Transverse colon (tissue), 4 donors: ENCODE measurements around the gene KCND1.

ENCODE experiments used
- EP300 ChIP-seq: sonication (generic); formaldehyde crosslinking; IDR thresholded peaks from one replicate; pipeline ENCODE4 v1.6.1; 2017; ENCODE audit warnings: antibody characterized with exemption, low read depth
- POLR2A ChIP-seq: fragments of 450-650 bp; IDR thresholded peaks from one replicate; pipeline ENCODE4 v1.6.1; 2016; ENCODE audit warnings: antibody characterized with exemption, mild to moderate bottlenecking, moderate library complexity
- POLR2AphosphoS5 ChIP-seq, 3 donors: sonication (generic); formaldehyde crosslinking; IDR thresholded peaks; one replicate each; pipeline ENCODE4 v1.6.1; 2016; ENCODE audit warnings: antibody characterized with exemption in 3 of 3
- TF ChIP-seq, protein P1 (sequence below), 5 experiments: fragments of 200-600 bp in 3 of 5; fragments of 450-650 bp in 2 of 5; sonication (generic) in 3 of 5; IDR thresholded peaks; 1 replicate in 2 of 5; 2 replicates in 3 of 5; pipeline ENCODE4 v1.5.1; 2016 to 2017; ENCODE audit warnings: antibody characterized with exemption in 5 of 5, inconsistent platforms in 3 of 5, mild to moderate bottlenecking in 2 of 5, moderate library complexity in 1 of 5

GRCh38 chrX:48920718-48921104, 50.9 kb downstream of the KCND1 start:
- TF ChIP-seq, protein P1, sequence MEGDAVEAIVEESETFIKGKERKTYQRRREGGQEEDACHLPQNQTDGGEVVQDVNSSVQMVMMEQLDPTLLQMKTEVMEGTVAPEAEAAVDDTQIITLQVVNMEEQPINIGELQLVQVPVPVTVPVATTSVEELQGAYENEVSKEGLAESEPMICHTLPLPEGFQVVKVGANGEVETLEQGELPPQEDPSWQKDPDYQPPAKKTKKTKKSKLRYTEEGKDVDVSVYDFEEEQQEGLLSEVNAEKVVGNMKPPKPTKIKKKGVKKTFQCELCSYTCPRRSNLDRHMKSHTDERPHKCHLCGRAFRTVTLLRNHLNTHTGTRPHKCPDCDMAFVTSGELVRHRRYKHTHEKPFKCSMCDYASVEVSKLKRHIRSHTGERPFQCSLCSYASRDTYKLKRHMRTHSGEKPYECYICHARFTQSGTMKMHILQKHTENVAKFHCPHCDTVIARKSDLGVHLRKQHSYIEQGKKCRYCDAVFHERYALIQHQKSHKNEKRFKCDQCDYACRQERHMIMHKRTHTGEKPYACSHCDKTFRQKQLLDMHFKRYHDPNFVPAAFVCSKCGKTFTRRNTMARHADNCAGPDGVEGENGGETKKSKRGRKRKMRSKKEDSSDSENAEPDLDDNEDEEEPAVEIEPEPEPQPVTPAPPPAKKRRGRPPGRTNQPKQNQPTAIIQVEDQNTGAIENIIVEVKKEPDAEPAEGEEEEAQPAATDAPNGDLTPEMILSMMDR (IDR thresholded peaks at IDR 0.05), result no peak
- no peak for TF ChIP-seq EP300
- TF ChIP-seq POLR2A, result no peak
- TF ChIP-seq POLR2AphosphoS5 (IDR thresholded peaks at IDR 0.05), result no peak
